HEK293T (cell line): Measurements from ENCODE around the gene ZNF415.

Source experiments
- ARNT ChIP-seq: fragments of 450-650 bp; IDR thresholded peaks from 2 replicates; pipeline ENCODE4 v1.6.1; 2017; ENCODE audit warnings: mild to moderate bottlenecking
- ELF4 ChIP-seq: fragments of 450-650 bp; IDR thresholded peaks from 2 replicates; pipeline ENCODE4 v1.6.1; 2017; ENCODE audit warnings: antibody characterized with exemption
- FOXA1 ChIP-seq: fragments of 450-650 bp; IDR thresholded peaks from 2 replicates; pipeline ENCODE4 v1.6.1; 2016; ENCODE audit warnings: mild to moderate bottlenecking
- FOXK2 ChIP-seq: fragments of 450-650 bp; IDR thresholded peaks from 2 replicates; pipeline ENCODE4 v1.6.1; 2016; ENCODE audit warnings: mild to moderate bottlenecking
- FOXM1 ChIP-seq: fragments of 450-650 bp; IDR thresholded peaks from 2 replicates; pipeline ENCODE4 v1.6.1; 2017; ENCODE audit warnings: mild to moderate bottlenecking, borderline replicate concordance
- HDGF ChIP-seq: fragments of 450-650 bp; IDR thresholded peaks from 2 replicates; pipeline ENCODE4 v1.6.1; 2017; ENCODE audit warnings: antibody characterized with exemption, borderline replicate concordance
- LEF1 ChIP-seq: fragments of 450-650 bp; IDR thresholded peaks from 2 replicates; pipeline ENCODE4 v1.6.1; 2017; ENCODE audit warnings: mild to moderate bottlenecking, borderline replicate concordance
- SP1 ChIP-seq: fragments of 450-650 bp; IDR thresholded peaks from 2 replicates; pipeline ENCODE4 v1.6.1; 2017
- SUZ12 ChIP-seq: fragments of 450-650 bp; IDR thresholded peaks from 2 replicates; pipeline ENCODE4 v1.6.1; 2016; ENCODE audit warnings: mild to moderate bottlenecking
- TARDBP ChIP-seq: fragments of 450-650 bp; IDR thresholded peaks from 2 replicates; pipeline ENCODE4 v1.6.1; 2016
- ZNF384 ChIP-seq: fragments of 450-650 bp; IDR thresholded peaks from 2 replicates; pipeline ENCODE4 v1.6.1; 2016

- TF ChIP-seq FOXA1 (no peak), ARNT (no peak), FOXM1 (no peak), FOXK2 (no peak), SP1 (no peak), ELF4 (no peak), TARDBP (no peak), ZNF384 (no peak), HDGF (no peak), LEF1 (no peak), SUZ12 (no peak)
Observed at GRCh38 chr19:53078668-53079067, 54.0 kb downstream of the ZNF415 start.
